ENCODE results near the gene SPANXN4. TPM values are rescaled to one million over a fixed set of nuclear protein-coding genes. Genes with fewer than 3 reads are reported as not detected.

The SPANXN4 gene
- total and polyA plus RNA-seq, 2 of the 4 experiments (the other 2 are of a cell fraction), result not detected

GRCh38 chrX:142999199-142999701 is 26.5 kb upstream of the SPANXN4 start:
- ATAC-seq (ENCODE audit: low read depth), result no peak
- Histone ChIP-seq H4K8ac (ENCODE audit: low read depth in 2 of 2, low read length in 2 of 2) (no peak overlapping the region), H4K91ac (ENCODE audit: insufficient read depth, low read depth, low read length) (no peak overlapping the region), H4K20me1 (ENCODE audit: insufficient read depth, low read length) (no peaks in the 10 kb centered on the region), H3K56ac (ENCODE audit: extremely low read depth, insufficient read depth, low read length) (no peak overlapping the region), H2BK5ac (ENCODE audit: low read depth, low read length, poor library complexity, severe bottlenecking) (no peak overlapping the region), H3K27me3 (ENCODE audit: control insufficient read depth, insufficient read depth, low read length) (no peaks in the 10 kb centered on the region), H2BK20ac (ENCODE audit: low read depth, low read length) (no peak overlapping the region), H3K4me2 (ENCODE audit: low read depth, low read length) (no peak overlapping the region), H3K4ac (ENCODE audit: low read depth, low read length) (no peak overlapping the region), H2BK120ac (ENCODE audit: low read depth, low read length) (no peak overlapping the region), H2AFZ (replicated peaks; ENCODE audit: low read length, poor library complexity) (no peak overlapping the region), H3K79me1 (ENCODE audit: low read depth in 1 of 2, low read length in 2 of 2) (no peaks in the 10 kb centered on the region), H3K9me1 (ENCODE audit: insufficient read depth, low read length) (no peaks in the 10 kb centered on the region), H3K9ac (ENCODE audit: low read depth, low read length) (no peak overlapping the region), H2AK9ac (replicated peaks; ENCODE audit: low read depth, low read length, poor library complexity) (no peak overlapping the region), H3K36me3 (ENCODE audit: control insufficient read depth, insufficient read depth, low read length) (no peaks in the 10 kb centered on the region), H4K5ac (ENCODE audit: low read depth, low read length) (no peak overlapping the region), H3K4me1 (ENCODE audit: control insufficient read depth, insufficient read depth, low read length) (no peaks in the 10 kb centered on the region), H3K18ac (ENCODE audit: low read depth, low read length) (no peak overlapping the region), H2BK15ac (ENCODE audit: low read depth, low read length) (no peak overlapping the region), H3K27ac (ENCODE audit: insufficient read depth, low read length) (no peak overlapping the region), H3K4me3 (ENCODE audit: insufficient read depth, low read depth, low read length) (no peak overlapping the region), H2AK5ac (ENCODE audit: low read depth, low read length) (no peak overlapping the region), H3K23ac (ENCODE audit: low read depth, low read length) (no peak overlapping the region), H3K14ac (replicated peaks; ENCODE audit: low read depth, low read length) (no peak overlapping the region), H3K9me3 (ENCODE audit: control insufficient read depth, insufficient read depth, low read length) (no peaks in the 10 kb centered on the region)
- 85% methylated on average over 2 of the region's 6 CpGs; no CpG with 5 or more reads in 1 of the 2 experiments for WGBS, 2 experiments (ENCODE audit: extremely low coverage in 2 of 2, insufficient read length in 1 of 2)
- DNase-seq, result no peak
- dilution Hi-C loops (cut with HindIII; ENCODE audit: low sequenced_read_pairs, unreplicated experiment), result no loop called here
- intact Hi-C loops (cut with micrococcal nuclease), result no loop called here
- CTCF ChIA-PET, result no interaction called here
- in situ Hi-C loops (cut with MboI; ENCODE audit: low sequenced_read_pairs), result no loop called here
- POLR2A ChIA-PET (ENCODE audit: unreplicated experiment), result no interaction called here
- BruUV-seq (replicated peaks), result no TSS peak
- TF ChIP-seq NFE2L2 (IDR thresholded peaks at IDR 0.05; ENCODE audit: low read depth, low read length) (no peak), USF2 (IDR thresholded peaks at IDR 0.05; ENCODE audit: low read depth, low read length) (no peak), CEBPB (IDR thresholded peaks at IDR 0.05; ENCODE audit: low read depth, low read length) (peak; percentile 75), MAFK (IDR thresholded peaks at IDR 0.05; ENCODE audit: low read depth, low read length) (no peak)

Data from IMR-90 (cell line).